ENCODE results near the gene MORN5. TPM values are rescaled to one million over a fixed set of nuclear protein-coding genes. Genes with fewer than 3 reads are reported as not detected.

MORN5 gene
- polyA plus RNA-seq, 1 donor from 2014 or later = not detected

- Histone ChIP-seq H3K4me2 (ENCODE audit: low read length) (no peak overlapping the region), H3K9ac (ENCODE audit: low read length) (no peak overlapping the region), H3K9me2 (ENCODE audit: insufficient read depth, low read length) (no peaks in the 10 kb centered on the region), H3K79me2 (replicated peaks; ENCODE audit: insufficient read depth, low read length) (no peaks in the 10 kb centered on the region), H2AFZ (ENCODE audit: low read depth, low read length) (no peak overlapping the region), H3K9me3 (ENCODE audit: low read length) (no peaks in the 10 kb centered on the region), H3K27me3 (ENCODE audit: insufficient read depth, low read depth, low read length) (peaks cover 99% of the 10 kb centered on the region), H3K4me3 (ENCODE audit: low read length) (no peak overlapping the region), H4K20me1 (ENCODE audit: insufficient read depth) (no peaks in the 10 kb centered on the region), H3K27ac (ENCODE audit: low read length) (no peak overlapping the region), H3K36me3 (ENCODE audit: insufficient read depth, low read length) (no peaks in the 10 kb centered on the region), H3F3A (ENCODE audit: insufficient read depth, low read length, poor library complexity, severe bottlenecking) (no peaks in the 10 kb centered on the region)
- no peak for TF ChIP-seq CTCF (IDR thresholded peaks at IDR 0.05; ENCODE audit: poor library complexity, severe bottlenecking)
- no peak for TF ChIP-seq EZH2 (IDR thresholded peaks at IDR 0.05; ENCODE audit: borderline replicate concordance, insufficient read depth, low read length, poor library complexity, severe bottlenecking)
Measured at GRCh38 chr9:122223435-122223834, 63.7 kb downstream of the MORN5 start.

GRCh38 chr9:122225312-122226141, 65.8 kb downstream of the MORN5 start:
- no peaks in the 10 kb centered on the region for H3K36me3 ChIP-seq (ENCODE audit: insufficient read depth, low read length)
- H3K9me2 ChIP-seq (ENCODE audit: insufficient read depth, low read length) = no peaks in the 10 kb centered on the region
- H3K79me2 ChIP-seq (replicated peaks; ENCODE audit: insufficient read depth, low read length) = no peaks in the 10 kb centered on the region
- no peak overlapping the region for H3K27ac ChIP-seq (ENCODE audit: low read length)
- TF ChIP-seq MXI1 (conservative IDR thresholded peaks at IDR 0.05; ENCODE audit: poor library complexity, severe bottlenecking) = no peak
- no peak for TF ChIP-seq POLR2AphosphoS5 (IDR thresholded peaks at IDR 0.05)
- no peak for TF ChIP-seq EZH2 (IDR thresholded peaks at IDR 0.05; ENCODE audit: borderline replicate concordance, insufficient read depth, low read length, poor library complexity, severe bottlenecking)
- no peak for TF ChIP-seq RAD21 (conservative IDR thresholded peaks at IDR 0.05)
- TF ChIP-seq SMC3 (conservative IDR thresholded peaks at IDR 0.05; ENCODE audit: poor library complexity) = no peak
- no peak for TF ChIP-seq TAF1 (IDR thresholded peaks at IDR 0.05; ENCODE audit: low read depth)
- TF ChIP-seq EP300 (conservative IDR thresholded peaks at IDR 0.05; ENCODE audit: poor library complexity, severe bottlenecking) = no peak
- TF ChIP-seq CTCF (IDR thresholded peaks at IDR 0.05; ENCODE audit: poor library complexity, severe bottlenecking) = no peak
- no peak for TF ChIP-seq REST (IDR thresholded peaks at IDR 0.05; ENCODE audit: borderline replicate concordance)
- no peak overlapping the region for H3K9ac ChIP-seq (ENCODE audit: low read length)
- H3K27me3 ChIP-seq (ENCODE audit: insufficient read depth, low read depth, low read length) = peaks cover 98% of the 10 kb centered on the region
- H2AFZ ChIP-seq (ENCODE audit: low read depth, low read length) = no peak overlapping the region
- H3K4me3 ChIP-seq (ENCODE audit: low read length) = no peak overlapping the region
- no peak overlapping the region for H3K4me2 ChIP-seq (ENCODE audit: low read length)
- no peaks in the 10 kb centered on the region for H3F3A ChIP-seq (ENCODE audit: insufficient read depth, low read length, poor library complexity, severe bottlenecking)
- no peaks in the 10 kb centered on the region for H4K20me1 ChIP-seq (ENCODE audit: insufficient read depth)
- H3K9me3 ChIP-seq (ENCODE audit: low read length) = no peaks in the 10 kb centered on the region

Data from neural cell (in vitro differentiated cells).